ENCODE results near the gene GPC6.

GRCh38 chr13:93967286-93967685 is 740.7 kb downstream of the GPC6 start:
- TF ChIP-seq, protein P1, sequence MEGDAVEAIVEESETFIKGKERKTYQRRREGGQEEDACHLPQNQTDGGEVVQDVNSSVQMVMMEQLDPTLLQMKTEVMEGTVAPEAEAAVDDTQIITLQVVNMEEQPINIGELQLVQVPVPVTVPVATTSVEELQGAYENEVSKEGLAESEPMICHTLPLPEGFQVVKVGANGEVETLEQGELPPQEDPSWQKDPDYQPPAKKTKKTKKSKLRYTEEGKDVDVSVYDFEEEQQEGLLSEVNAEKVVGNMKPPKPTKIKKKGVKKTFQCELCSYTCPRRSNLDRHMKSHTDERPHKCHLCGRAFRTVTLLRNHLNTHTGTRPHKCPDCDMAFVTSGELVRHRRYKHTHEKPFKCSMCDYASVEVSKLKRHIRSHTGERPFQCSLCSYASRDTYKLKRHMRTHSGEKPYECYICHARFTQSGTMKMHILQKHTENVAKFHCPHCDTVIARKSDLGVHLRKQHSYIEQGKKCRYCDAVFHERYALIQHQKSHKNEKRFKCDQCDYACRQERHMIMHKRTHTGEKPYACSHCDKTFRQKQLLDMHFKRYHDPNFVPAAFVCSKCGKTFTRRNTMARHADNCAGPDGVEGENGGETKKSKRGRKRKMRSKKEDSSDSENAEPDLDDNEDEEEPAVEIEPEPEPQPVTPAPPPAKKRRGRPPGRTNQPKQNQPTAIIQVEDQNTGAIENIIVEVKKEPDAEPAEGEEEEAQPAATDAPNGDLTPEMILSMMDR (IDR thresholded peaks at IDR 0.05): no peak
- TF ChIP-seq FOXJ3 (CRISPR knock-in tag; IDR thresholded peaks at IDR 0.05) (no peak), RAD21 (IDR thresholded peaks at IDR 0.05; ENCODE audit: low read length) (no peak)
- TF ChIP-seq, protein P2, sequence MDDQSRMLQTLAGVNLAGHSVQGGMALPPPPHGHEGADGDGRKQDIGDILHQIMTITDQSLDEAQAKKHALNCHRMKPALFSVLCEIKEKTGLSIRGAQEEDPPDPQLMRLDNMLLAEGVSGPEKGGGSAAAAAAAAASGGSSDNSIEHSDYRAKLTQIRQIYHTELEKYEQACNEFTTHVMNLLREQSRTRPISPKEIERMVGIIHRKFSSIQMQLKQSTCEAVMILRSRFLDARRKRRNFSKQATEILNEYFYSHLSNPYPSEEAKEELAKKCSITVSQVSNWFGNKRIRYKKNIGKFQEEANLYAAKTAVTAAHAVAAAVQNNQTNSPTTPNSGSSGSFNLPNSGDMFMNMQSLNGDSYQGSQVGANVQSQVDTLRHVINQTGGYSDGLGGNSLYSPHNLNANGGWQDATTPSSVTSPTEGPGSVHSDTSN (IDR thresholded peaks at IDR 0.05): no peak
- TF ChIP-seq, protein P3, sequence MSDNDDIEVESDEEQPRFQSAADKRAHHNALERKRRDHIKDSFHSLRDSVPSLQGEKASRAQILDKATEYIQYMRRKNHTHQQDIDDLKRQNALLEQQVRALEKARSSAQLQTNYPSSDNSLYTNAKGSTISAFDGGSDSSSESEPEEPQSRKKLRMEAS (IDR thresholded peaks at IDR 0.05; ENCODE audit: low read depth): no peak
